Muscle layer of duodenum (tissue), 2 donors: ENCODE measurements around the gene HS6ST1.
"Not testable (repeated sequence)": the region's sequence is repeated elsewhere in the genome, so short reads cannot be mapped to it uniquely, and the experiment has no call there.

ENCODE experiments used
- H3K27ac ChIP-seq: one replicate; pipeline ENCODE4 v1.7.0; 2013; ENCODE audit warnings: mild to moderate bottlenecking, low read length
- H3K27me3 ChIP-seq: one replicate; pipeline ENCODE4 v1.7.0; 2013; ENCODE audit warnings: low read depth, mild to moderate bottlenecking, control low read depth, low read length
- H3K36me3 ChIP-seq, 2 donors: one replicate each; pipeline ENCODE4 v1.7.0; 2013; ENCODE audit warnings: low read length in 2 of 2, control low read depth in 1 of 2, mild to moderate bottlenecking in 1 of 2; ENCODE audit not compliant: insufficient read depth in 2 of 2, control insufficient read depth in 1 of 2
- H3K4me1 ChIP-seq, 2 donors: one replicate each; pipeline ENCODE4 v1.7.0; 2013; ENCODE audit warnings: low read length in 2 of 2, mild to moderate bottlenecking in 2 of 2, control low read depth in 1 of 2, moderate library complexity in 1 of 2; ENCODE audit not compliant: insufficient read depth in 2 of 2, control insufficient read depth in 1 of 2
- H3K4me3 ChIP-seq, 2 donors: one replicate each; pipeline ENCODE4 v1.7.0; 2013; ENCODE audit warnings: low read length in 2 of 2, low read depth in 1 of 2, mild to moderate bottlenecking in 1 of 2
- H3K9me3 ChIP-seq, 2 donors: one replicate each; pipeline ENCODE4 v1.7.0; 2013; ENCODE audit warnings: low read length in 2 of 2, control low read depth in 1 of 2, mild to moderate bottlenecking in 1 of 2; ENCODE audit not compliant: control insufficient read depth in 1 of 2
- donor health status: healthy.

HS6ST1 gene

GRCh38 chr2:128273469-128274081 lies 45.1 kb downstream of the HS6ST1 start:
- no peaks in the 10 kb centered on the region for H3K9me3 ChIP-seq
- H3K27ac ChIP-seq: no peak overlapping the region
- no peaks in the 10 kb centered on the region for H3K4me1 ChIP-seq
- no peaks in the 10 kb centered on the region for H3K27me3 ChIP-seq
- H3K36me3 ChIP-seq: peaks cover 4 to 14% of the 10 kb centered on the region in 2 donors
- H3K4me3 ChIP-seq: no peak overlapping the region

DNA sequence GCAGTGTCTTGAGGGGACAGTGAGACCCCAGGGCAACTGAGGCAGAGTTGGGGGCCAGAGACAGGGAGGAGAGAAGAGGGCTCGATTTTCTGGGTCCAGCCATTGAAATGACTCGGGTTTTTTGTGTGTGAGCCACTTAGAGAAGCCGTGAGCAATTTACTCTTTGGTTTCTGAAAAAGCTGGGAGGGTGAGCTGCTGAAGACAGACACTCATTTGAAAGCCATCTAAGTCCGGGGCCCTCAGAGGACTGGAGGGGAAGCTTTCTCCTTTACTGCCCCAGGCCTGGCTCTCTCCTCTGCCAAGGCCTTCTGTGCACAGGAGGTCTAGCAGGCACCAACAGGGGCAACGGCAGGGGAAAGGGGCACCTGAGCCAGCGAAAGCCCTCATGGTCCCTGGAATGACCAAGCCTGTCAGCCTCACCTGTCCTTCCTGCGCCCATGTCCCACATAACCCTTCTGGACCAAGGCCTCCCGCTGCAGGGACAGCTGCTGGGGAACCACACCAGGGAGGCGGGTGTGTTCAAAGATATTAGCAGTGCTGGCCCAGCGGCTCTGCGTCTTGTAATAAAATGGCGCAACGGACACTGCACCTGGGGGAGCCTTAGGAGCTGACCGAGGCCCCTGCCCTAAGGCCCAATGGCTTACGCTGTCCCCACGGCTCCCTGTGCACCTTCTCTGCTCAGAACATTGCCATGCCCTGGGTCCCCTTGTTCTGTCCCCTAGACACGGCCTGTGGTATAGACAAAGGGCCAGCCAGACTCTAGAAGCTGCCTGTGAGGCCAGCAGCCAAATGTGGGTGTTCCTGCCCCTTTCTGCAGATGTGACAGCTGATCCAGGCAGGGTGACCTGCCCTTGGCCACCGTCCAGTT lies 45.8 kb downstream of the HS6ST1 start:
- no peaks in the 10 kb centered on the region for H3K9me3 ChIP-seq
- no peak overlapping the region for H3K27ac ChIP-seq
- H3K36me3 ChIP-seq: peaks cover 0 to 14% of the 10 kb centered on the region in 2 donors
- no peak overlapping the region for H3K4me3 ChIP-seq
- no peaks in the 10 kb centered on the region for H3K4me1 ChIP-seq
- H3K27me3 ChIP-seq: no peaks in the 10 kb centered on the region

DNA sequence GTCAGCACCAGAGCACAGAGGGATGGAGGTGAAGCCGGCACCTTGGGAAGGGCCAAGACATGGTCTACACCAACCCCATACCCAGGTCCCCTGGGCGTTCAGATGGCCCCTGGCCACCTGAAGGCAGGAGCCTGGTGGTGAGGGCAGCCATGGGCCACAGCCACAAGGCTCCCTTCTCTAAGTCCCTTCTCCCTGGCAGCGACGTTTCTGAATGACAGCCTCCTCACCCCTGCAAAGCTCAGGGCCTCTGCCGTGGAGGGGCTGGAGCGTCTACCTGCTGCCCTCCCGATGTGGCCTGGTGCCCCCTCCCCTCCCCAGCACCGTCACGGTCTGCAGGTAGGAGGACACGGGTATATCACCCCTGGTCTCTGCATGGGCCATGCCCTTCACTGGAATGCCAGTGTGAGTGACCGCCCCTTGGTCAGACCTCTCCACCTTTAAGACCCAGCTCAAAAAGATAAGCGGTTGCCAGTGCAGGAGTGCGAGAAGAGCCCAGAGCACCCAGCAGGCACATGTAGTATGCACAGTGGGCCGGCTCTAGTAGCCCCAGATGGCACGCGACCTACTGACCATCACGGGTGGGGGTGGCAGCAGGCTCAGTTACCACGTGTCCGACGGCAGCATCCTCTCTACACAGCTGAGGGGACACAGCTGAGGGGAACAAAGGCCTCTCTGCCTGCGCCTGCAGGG lies 46.6 kb downstream of the HS6ST1 start:
- Histone ChIP-seq H3K27ac (no peak overlapping the region), H3K27me3 (no peaks in the 10 kb centered on the region)

DNA sequence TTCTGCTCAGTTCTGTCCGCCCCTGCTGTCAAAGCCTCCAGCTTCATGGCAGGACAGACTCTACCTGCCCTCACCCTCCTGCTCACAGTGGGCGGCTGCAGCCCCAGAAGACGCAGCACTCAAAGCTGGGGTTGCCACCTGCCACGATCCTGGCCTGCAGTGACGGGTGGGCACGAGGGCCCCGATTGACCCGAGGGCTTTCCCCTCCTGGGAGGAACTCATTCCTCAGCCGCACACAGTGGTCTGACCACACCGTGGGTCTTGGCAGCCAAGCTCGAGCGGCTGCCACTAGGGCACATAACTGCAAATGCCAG lies 47.1 kb downstream of the HS6ST1 start:
- no peaks in the 10 kb centered on the region for H3K27me3 ChIP-seq
- peaks cover 0 to 14% of the 10 kb centered on the region in 2 donors for H3K36me3 ChIP-seq

More for the DNA sequence above, 46.6 kb downstream of the HS6ST1 start:
- Histone ChIP-seq H3K4me1 (no peaks in the 10 kb centered on the region), H3K36me3 (peaks cover 0 to 14% of the 10 kb centered on the region in 2 donors), H3K4me3 (no peak overlapping the region), H3K9me3 (no peaks in the 10 kb centered on the region)

GRCh38 chr2:128270672-128271596 lies 47.7 kb downstream of the HS6ST1 start:
- Histone ChIP-seq H3K9me3 (no peaks in the 10 kb centered on the region), H3K4me3 (no peak overlapping the region), H3K27ac (no peak overlapping the region), H3K27me3 (no peaks in the 10 kb centered on the region), H3K36me3 (peaks cover 0 to 14% of the 10 kb centered on the region in 2 donors), H3K4me1 (no peaks in the 10 kb centered on the region)

More for the DNA sequence above, 47.1 kb downstream of the HS6ST1 start:
- Histone ChIP-seq H3K9me3 (no peaks in the 10 kb centered on the region), H3K4me1 (no peaks in the 10 kb centered on the region), H3K27ac (no peak overlapping the region), H3K4me3 (no peak overlapping the region)

GRCh38 chr2:128269990-128270671 lies 48.5 kb downstream of the HS6ST1 start:
- Histone ChIP-seq H3K9me3 (no peaks in the 10 kb centered on the region), H3K27ac (no peak overlapping the region), H3K4me3 (no peak overlapping the region), H3K36me3 (peaks cover 0 to 6% of the 10 kb centered on the region in 2 donors), H3K27me3 (no peaks in the 10 kb centered on the region), H3K4me1 (no peaks in the 10 kb centered on the region)

- no peaks in the 10 kb centered on the region for H3K27me3 ChIP-seq
- no peaks in the 10 kb centered on the region for H3K4me1 ChIP-seq
- H3K4me3 ChIP-seq: no peak overlapping the region
- no peaks in the 10 kb centered on the region for H3K9me3 ChIP-seq
- no peak overlapping the region for H3K27ac ChIP-seq
- H3K36me3 ChIP-seq: peaks cover 0 to 2% of the 10 kb centered on the region in 2 donors
Measured at GRCh38 chr2:128269063-128269989, 49.3 kb downstream of the HS6ST1 start.

GRCh38 chr2:128268611-128269010 lies 50.1 kb downstream of the HS6ST1 start:
- not testable (repeated sequence) for H3K4me1 ChIP-seq, H3K9me3 ChIP-seq, H3K4me3 ChIP-seq, H3K36me3 ChIP-seq, H3K27ac ChIP-seq, H3K27me3 ChIP-seq

DNA sequence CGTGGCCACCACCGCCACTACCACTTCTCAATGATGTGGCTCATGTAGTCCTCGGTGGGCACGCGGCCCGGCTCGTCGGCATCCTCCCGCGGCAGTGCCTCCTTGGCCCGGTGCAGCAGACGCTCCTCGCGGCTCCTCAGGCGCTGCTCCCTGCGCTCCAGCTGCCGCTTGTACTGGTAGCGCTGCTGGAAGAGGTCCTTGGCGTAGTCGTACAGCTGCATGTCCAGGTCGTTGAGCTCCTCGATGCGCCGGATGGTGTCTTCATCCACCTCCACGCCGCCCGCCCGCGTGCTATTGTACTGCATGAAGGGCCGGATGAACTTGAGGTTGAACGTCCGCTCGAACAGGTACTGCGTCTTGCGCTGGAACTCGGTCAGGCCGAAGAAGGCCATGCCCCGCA lies 50.5 kb downstream of the HS6ST1 start:
- not testable (repeated sequence) for H3K4me3 ChIP-seq, H3K4me1 ChIP-seq, H3K27ac ChIP-seq, H3K36me3 ChIP-seq, H3K27me3 ChIP-seq, H3K9me3 ChIP-seq

- H3K27ac ChIP-seq, H3K27me3 ChIP-seq, H3K4me3 ChIP-seq, H3K36me3 ChIP-seq, H3K4me1 ChIP-seq, H3K9me3 ChIP-seq: not testable (repeated sequence)
Measured at GRCh38 chr2:128267649-128268048, 51.0 kb downstream of the HS6ST1 start.
